SK-N-MC (cell line): Measurements from ENCODE around the gene PLXNA2.

Experiments used
- DNase-seq: peaks from one replicate; pipeline ENCODE4 v3.0.0-alpha.2; 2011; ENCODE audit warnings: low read depth, low spot score
- H3K27ac ChIP-seq: fragments of 200-600 bp; sonication (generic); 2 replicates; pipeline ENCODE4 v1.5.1; 2016; ENCODE audit warnings: mixed run types
- H3K36me3 ChIP-seq: fragments of 200-600 bp; sonication (generic); 2 replicates; pipeline ENCODE4 v1.6.1; 2017; ENCODE audit warnings: antibody characterized with exemption, low read length, mixed read lengths; ENCODE audit not compliant: insufficient read depth
- H3K4me3 ChIP-seq: fragments of 200-600 bp; sonication (generic); 2 replicates; pipeline ENCODE4 v1.5.1; 2016
- H3K9ac ChIP-seq: fragments of 200-600 bp; sonication (generic); 2 replicates; pipeline ENCODE4 v1.8.0; 2017; ENCODE audit warnings: mixed run types, mixed read lengths; ENCODE audit not compliant: insufficient read length
- H3K9me3 ChIP-seq: fragments of 200-600 bp; sonication (generic); 2 replicates; pipeline ENCODE4 v1.6.1; 2017; ENCODE audit warnings: low read depth, mild to moderate bottlenecking, antibody characterized with exemption, low read length, moderate library complexity, mixed read lengths
- EZH2 ChIP-seq: fragments of 200-600 bp; sonication (generic); IDR thresholded peaks from one replicate; pipeline ENCODE4 v1.6.1; 2017; ENCODE audit warnings: antibody characterized with exemption
- FOXP2 ChIP-seq: optimal IDR thresholded peaks from 2 replicates; pipeline ENCODE3; 2011; ENCODE audit warnings: mild to moderate bottlenecking, moderate library complexity; ENCODE audit not compliant: insufficient read depth; ENCODE audit errors: extremely low read length, control extremely low read depth
- POLR2AphosphoS5 ChIP-seq: IDR thresholded peaks from 2 replicates; pipeline ENCODE4 v1.6.1; 2012; ENCODE audit warnings: mild to moderate bottlenecking, low read depth, low read length, borderline replicate concordance

PLXNA2 gene

GRCh38 chr1:208256091-208256490 lies 11.9 kb upstream of the PLXNA2 start:
- DNase-seq: no peak

GRCh38 chr1:208254862-208255261 lies 10.7 kb upstream of the PLXNA2 start:
- DNase-seq: no peak

More at GRCh38 chr1:208256091-208256490, 11.9 kb upstream of the PLXNA2 start:
- no peak overlapping the region for H3K4me3 ChIP-seq
- no peaks in the 10 kb centered on the region for H3K9me3 ChIP-seq
- no peak overlapping the region for H3K27ac ChIP-seq
- TF ChIP-seq EZH2 (no peak), FOXP2 (no peak), POLR2AphosphoS5 (no peak)
- no peaks in the 10 kb centered on the region for H3K36me3 ChIP-seq
- H3K9ac ChIP-seq: no peak overlapping the region

GRCh38 chr1:208254376-208254775 lies 10.2 kb upstream of the PLXNA2 start:
- Histone ChIP-seq H3K9ac (no peak overlapping the region), H3K36me3 (no peaks in the 10 kb centered on the region), H3K27ac (no peak overlapping the region), H3K4me3 (no peak overlapping the region), H3K9me3 (no peaks in the 10 kb centered on the region)
- TF ChIP-seq FOXP2: no peak
- no peak for TF ChIP-seq EZH2
- no peak for TF ChIP-seq POLR2AphosphoS5
- no peak for DNase-seq

More at GRCh38 chr1:208254862-208255261, 10.7 kb upstream of the PLXNA2 start:
- no peaks in the 10 kb centered on the region for H3K9me3 ChIP-seq
- TF ChIP-seq EZH2: no peak
- no peak for TF ChIP-seq FOXP2
- TF ChIP-seq POLR2AphosphoS5: no peak
- no peak overlapping the region for H3K27ac ChIP-seq
- no peaks in the 10 kb centered on the region for H3K36me3 ChIP-seq
- H3K9ac ChIP-seq: no peak overlapping the region
- H3K4me3 ChIP-seq: no peak overlapping the region

- no peaks in the 10 kb centered on the region for H3K36me3 ChIP-seq
- no peak overlapping the region for H3K9ac ChIP-seq
- H3K4me3 ChIP-seq: no peak overlapping the region
- no peak overlapping the region for H3K27ac ChIP-seq
- H3K9me3 ChIP-seq: no peaks in the 10 kb centered on the region
- no peak for DNase-seq
- no peak for TF ChIP-seq POLR2AphosphoS5
- TF ChIP-seq EZH2: no peak
- no peak for TF ChIP-seq FOXP2
Observed at GRCh38 chr1:208252836-208253576, 8.8 kb upstream of the PLXNA2 start.

GRCh38 chr1:208251911-208252835 lies 8.0 kb upstream of the PLXNA2 start:
- Histone ChIP-seq H3K9ac (no peak overlapping the region), H3K36me3 (no peaks in the 10 kb centered on the region), H3K27ac (no peak overlapping the region), H3K4me3 (no peak overlapping the region), H3K9me3 (no peaks in the 10 kb centered on the region)
- no peak for DNase-seq
- TF ChIP-seq FOXP2 (no peak), EZH2 (no peak), POLR2AphosphoS5 (no peak)

- H3K4me3 ChIP-seq: no peak overlapping the region
- no peaks in the 10 kb centered on the region for H3K9me3 ChIP-seq
- H3K36me3 ChIP-seq: no peaks in the 10 kb centered on the region
- no peak overlapping the region for H3K9ac ChIP-seq
- H3K27ac ChIP-seq: no peak overlapping the region
- DNase-seq: no peak
- TF ChIP-seq POLR2AphosphoS5 (no peak), EZH2 (no peak), FOXP2 (no peak)
Observed at GRCh38 chr1:208251015-208251414, 6.8 kb upstream of the PLXNA2 start.

GRCh38 chr1:208250613-208251012 lies 6.4 kb upstream of the PLXNA2 start:
- Histone ChIP-seq H3K27ac (no peak overlapping the region), H3K9ac (no peak overlapping the region), H3K4me3 (no peak overlapping the region), H3K36me3 (no peaks in the 10 kb centered on the region), H3K9me3 (no peaks in the 10 kb centered on the region)
- DNase-seq: no peak
- no peak for TF ChIP-seq FOXP2

- Histone ChIP-seq H3K9ac (no peak overlapping the region), H3K36me3 (no peaks in the 10 kb centered on the region), H3K9me3 (no peaks in the 10 kb centered on the region), H3K4me3 (no peak overlapping the region), H3K27ac (no peak overlapping the region)
- no peak for TF ChIP-seq FOXP2
- no peak for TF ChIP-seq POLR2AphosphoS5
- TF ChIP-seq EZH2: no peak
- no peak for DNase-seq
Observed at GRCh38 chr1:208248991-208249696, 5.0 kb upstream of the PLXNA2 start.

- H3K9ac ChIP-seq: no peak overlapping the region
- no peak overlapping the region for H3K27ac ChIP-seq
- TF ChIP-seq POLR2AphosphoS5 (no peak), EZH2 (no peak), FOXP2 (no peak)
- H3K36me3 ChIP-seq: no peaks in the 10 kb centered on the region
- H3K9me3 ChIP-seq: no peaks in the 10 kb centered on the region
- H3K4me3 ChIP-seq: no peak overlapping the region
- DNase-seq: no peak
Observed at GRCh38 chr1:208248307-208248801, 4.2 kb upstream of the PLXNA2 start.
